Muscle layer of duodenum (tissue), 2 donors: ENCODE measurements around the gene BCOR.

Experiments used
- H3K27ac ChIP-seq: one replicate; pipeline ENCODE4 v1.7.0; 2013; ENCODE audit warnings: mild to moderate bottlenecking, low read length
- H3K27me3 ChIP-seq: one replicate; pipeline ENCODE4 v1.7.0; 2013; ENCODE audit warnings: low read depth, mild to moderate bottlenecking, control low read depth, low read length
- H3K36me3 ChIP-seq, 2 donors: one replicate each; pipeline ENCODE4 v1.7.0; 2013; ENCODE audit warnings: low read length in 2 of 2, control low read depth in 1 of 2, mild to moderate bottlenecking in 1 of 2; ENCODE audit not compliant: insufficient read depth in 2 of 2, control insufficient read depth in 1 of 2
- H3K4me1 ChIP-seq, 2 donors: one replicate each; pipeline ENCODE4 v1.7.0; 2013; ENCODE audit warnings: low read length in 2 of 2, mild to moderate bottlenecking in 2 of 2, control low read depth in 1 of 2, moderate library complexity in 1 of 2; ENCODE audit not compliant: insufficient read depth in 2 of 2, control insufficient read depth in 1 of 2
- H3K4me3 ChIP-seq, 2 donors: one replicate each; pipeline ENCODE4 v1.7.0; 2013; ENCODE audit warnings: low read length in 2 of 2, low read depth in 1 of 2, mild to moderate bottlenecking in 1 of 2
- H3K9me3 ChIP-seq, 2 donors: one replicate each; pipeline ENCODE4 v1.7.0; 2013; ENCODE audit warnings: low read length in 2 of 2, control low read depth in 1 of 2, mild to moderate bottlenecking in 1 of 2; ENCODE audit not compliant: control insufficient read depth in 1 of 2
- donor health status: healthy.

The BCOR gene

DNA sequence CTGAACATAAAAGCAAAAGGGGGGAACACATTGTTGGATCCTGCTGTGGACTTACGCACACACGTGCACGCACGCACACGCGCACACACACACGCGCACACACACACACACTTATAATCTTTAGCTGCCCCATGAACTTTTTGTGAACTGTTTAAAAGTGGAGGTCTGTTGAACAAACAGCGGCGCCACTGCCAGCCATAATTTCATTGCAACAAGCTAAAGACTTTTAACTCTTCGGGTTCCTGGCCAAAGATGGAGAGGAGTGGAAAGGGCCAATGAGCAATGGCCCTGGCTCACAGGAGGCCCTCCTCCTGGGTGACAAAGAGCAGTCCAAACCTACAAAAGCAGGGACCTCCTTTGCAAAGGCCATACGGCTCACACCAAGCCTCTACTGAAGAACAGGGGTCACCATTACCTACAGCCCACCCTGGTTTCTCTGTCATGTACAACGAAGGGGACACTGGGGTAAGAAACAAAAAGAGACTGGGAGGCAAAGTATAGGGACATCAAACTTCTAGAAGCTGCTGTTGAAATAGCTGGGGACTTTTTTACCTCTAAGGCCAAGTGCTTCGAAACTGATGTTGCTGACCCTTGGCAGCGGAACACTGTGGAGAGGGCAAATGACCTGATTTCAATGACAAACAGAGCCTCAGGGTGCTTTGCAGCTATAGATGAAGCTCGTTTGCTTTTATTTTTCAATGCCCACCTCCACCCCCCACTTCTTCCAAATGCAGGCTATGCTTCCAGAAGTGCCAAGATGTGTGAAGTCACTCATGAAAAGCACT, 16.7 kb downstream of the BCOR start:
- peaks cover 5 to 55% of the 10 kb centered on the region in 2 donors for H3K4me1 ChIP-seq

DNA sequence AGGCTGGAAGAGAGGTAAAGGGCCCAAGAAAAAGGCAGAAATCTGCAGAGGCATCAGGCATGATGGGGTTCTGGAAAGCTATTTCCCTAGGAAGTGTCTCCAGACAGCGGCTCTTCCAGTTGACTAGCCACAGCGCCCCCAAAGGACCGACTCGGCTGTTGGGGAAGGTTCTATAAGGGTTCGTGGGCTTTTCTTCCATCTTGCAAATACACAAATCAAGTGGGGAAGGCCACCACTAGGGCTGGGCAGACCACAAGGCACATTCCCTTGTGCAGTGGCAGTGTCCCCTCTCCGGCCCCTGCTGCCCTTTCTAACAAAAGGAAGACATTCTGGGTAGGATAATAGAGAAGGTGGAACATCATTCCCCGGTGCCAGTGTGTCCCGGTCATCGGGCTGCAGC, 18.2 kb downstream of the BCOR start:
- H3K9me3 ChIP-seq, result no peaks in the 10 kb centered on the region
- H3K36me3 ChIP-seq, result peaks cover 0 to 2% of the 10 kb centered on the region in 2 donors
- peaks cover 2 to 39% of the 10 kb centered on the region in 2 donors for H3K4me1 ChIP-seq
- no peaks in the 10 kb centered on the region for H3K27me3 ChIP-seq
- H3K4me3 ChIP-seq, result no peak overlapping the region
- no peak overlapping the region for H3K27ac ChIP-seq

More for the DNA sequence above, 16.7 kb downstream of the BCOR start:
- H3K9me3 ChIP-seq, result no peaks in the 10 kb centered on the region
- H3K36me3 ChIP-seq, result no peaks in the 10 kb centered on the region
- H3K27ac ChIP-seq, result no peak overlapping the region
- H3K27me3 ChIP-seq, result no peaks in the 10 kb centered on the region
- H3K4me3 ChIP-seq, result no peak overlapping the region

DNA sequence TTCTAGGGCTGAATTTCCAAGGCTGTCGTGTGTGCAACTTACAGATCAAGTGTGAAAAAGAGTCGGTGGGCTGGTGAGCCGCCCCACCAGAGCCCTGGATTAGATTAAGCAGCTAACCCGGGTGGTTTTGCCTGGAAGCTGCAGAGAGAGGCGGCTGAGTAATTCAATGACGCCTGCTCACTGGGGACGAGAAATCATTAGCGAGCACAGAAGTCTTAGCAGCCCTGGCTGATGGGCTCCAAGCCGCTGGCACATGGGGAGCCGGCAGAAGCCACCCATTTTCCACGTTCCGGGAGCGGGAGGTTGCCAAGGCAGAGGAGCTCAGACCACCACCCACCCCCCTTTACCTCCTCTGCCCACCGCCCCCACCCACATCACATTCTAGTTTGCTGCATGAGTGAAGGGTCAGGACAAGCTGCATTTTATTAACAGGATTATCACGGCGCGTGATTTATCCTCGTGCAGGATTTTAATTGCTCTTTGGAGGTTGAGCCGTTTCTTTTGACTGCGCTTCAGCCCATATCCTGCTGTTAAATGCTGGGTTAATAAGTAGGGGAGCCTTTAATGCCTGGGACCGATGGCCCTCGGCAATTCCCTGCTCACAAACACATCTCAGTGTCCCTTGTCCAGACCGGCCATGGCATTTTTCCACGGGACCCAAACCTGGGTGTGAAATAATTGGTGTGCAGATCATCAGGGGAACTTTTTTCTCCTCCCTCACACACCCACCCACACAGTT, 19.1 kb downstream of the BCOR start:
- H3K36me3 ChIP-seq, result peaks cover 5 to 11% of the 10 kb centered on the region in 2 donors
- H3K9me3 ChIP-seq, result no peaks in the 10 kb centered on the region
- no peak overlapping the region for H3K27ac ChIP-seq
- no peak overlapping the region for H3K4me3 ChIP-seq
- no peaks in the 10 kb centered on the region for H3K27me3 ChIP-seq
- peaks cover 0 to 33% of the 10 kb centered on the region in 2 donors for H3K4me1 ChIP-seq

DNA sequence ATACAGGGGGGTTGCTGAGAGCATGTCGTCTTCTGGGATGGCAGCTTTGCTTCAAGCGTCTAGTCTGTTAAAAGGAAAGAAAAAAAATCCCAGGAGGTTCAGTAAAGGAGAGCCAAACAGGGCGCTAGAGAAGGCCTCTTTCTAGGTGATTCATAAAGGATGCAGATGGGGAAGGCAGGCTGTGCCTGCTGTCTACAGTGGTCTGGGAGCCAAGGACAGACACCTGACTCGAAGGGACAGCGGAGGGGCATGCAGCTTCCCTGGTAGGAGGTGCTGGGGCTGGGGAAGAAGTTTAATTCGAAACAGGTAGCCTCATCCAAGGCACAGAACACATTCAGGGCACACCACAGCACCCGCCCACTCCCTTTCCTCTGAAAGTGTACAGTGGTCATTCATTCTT, 19.9 kb downstream of the BCOR start:
- Histone ChIP-seq H3K27me3 (no peaks in the 10 kb centered on the region), H3K27ac (no peak overlapping the region), H3K9me3 (no peaks in the 10 kb centered on the region), H3K4me1 (peaks cover 0 to 32% of the 10 kb centered on the region in 2 donors), H3K4me3 (no peak overlapping the region), H3K36me3 (peaks cover 11 to 16% of the 10 kb centered on the region in 2 donors)

DNA sequence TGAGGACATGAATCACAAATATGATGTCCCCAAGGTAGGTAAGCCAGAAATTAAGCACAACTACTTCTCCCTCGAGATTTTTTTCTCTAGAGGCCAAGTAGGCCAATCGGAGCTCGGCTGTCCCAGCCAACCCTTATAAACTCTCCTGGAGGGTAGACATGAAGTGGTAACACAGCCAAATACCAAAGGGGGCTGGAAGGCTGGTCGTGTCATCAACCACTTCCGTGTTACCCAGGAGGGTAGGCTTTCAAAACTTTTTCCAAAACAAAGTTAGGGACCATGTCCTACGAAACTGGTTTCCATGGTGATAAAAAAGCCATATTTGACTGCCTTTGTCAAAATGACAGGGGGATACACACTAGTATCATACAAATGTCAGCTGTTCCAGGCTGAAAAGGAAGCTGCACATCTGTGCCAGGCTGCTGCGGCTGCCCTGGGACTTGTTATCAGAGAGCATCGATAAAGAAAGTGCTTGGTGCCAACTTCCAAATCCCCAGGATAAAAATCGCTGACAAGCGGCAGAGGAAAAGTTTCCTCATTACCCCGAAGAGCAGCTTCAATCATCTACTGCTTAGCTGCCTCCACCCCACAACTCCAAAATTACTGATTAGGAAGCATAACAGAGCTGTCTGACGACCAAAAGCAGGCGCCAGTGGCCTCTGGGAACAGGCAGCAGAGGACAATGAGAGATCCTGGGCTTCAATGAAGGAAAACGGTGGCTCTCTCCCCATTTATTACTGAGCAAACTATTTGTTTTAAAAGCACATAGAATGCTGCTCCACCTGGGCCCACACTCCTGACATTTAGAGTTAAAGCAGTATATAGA, 20.8 kb downstream of the BCOR start:
- H3K27ac ChIP-seq, result no peak overlapping the region
- peaks cover 19 to 22% of the 10 kb centered on the region in 2 donors for H3K36me3 ChIP-seq
- H3K27me3 ChIP-seq, result no peaks in the 10 kb centered on the region

DNA sequence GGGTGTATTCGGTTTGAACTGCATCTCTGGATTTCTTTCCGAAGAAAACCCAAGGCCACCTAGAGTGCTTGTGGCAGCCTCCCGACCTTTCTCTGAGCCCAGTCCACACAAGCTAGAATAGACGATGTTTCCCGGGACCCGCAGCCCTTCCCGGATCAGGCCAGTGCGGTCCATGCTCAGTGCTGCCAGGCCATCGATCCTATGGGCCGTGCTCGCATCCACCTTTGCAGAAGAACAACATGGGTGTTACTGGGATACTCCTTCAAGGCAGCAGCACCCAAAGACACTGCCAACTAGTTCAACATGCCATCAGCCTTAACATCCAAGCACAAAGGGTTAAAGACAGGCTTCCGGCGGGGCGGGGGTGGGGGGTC, 22.8 kb downstream of the BCOR start:
- Histone ChIP-seq H3K36me3 (peaks cover 30 to 37% of the 10 kb centered on the region in 2 donors), H3K9me3 (no peaks in the 10 kb centered on the region), H3K27ac (no peak overlapping the region), H3K4me3 (no peak overlapping the region), H3K27me3 (no peaks in the 10 kb centered on the region), H3K4me1 (peaks cover 0 to 7% of the 10 kb centered on the region in 2 donors)

More for the DNA sequence above, 20.8 kb downstream of the BCOR start:
- Histone ChIP-seq H3K4me3 (no peak overlapping the region), H3K4me1 (peaks cover 0 to 23% of the 10 kb centered on the region in 2 donors), H3K9me3 (no peaks in the 10 kb centered on the region)

DNA sequence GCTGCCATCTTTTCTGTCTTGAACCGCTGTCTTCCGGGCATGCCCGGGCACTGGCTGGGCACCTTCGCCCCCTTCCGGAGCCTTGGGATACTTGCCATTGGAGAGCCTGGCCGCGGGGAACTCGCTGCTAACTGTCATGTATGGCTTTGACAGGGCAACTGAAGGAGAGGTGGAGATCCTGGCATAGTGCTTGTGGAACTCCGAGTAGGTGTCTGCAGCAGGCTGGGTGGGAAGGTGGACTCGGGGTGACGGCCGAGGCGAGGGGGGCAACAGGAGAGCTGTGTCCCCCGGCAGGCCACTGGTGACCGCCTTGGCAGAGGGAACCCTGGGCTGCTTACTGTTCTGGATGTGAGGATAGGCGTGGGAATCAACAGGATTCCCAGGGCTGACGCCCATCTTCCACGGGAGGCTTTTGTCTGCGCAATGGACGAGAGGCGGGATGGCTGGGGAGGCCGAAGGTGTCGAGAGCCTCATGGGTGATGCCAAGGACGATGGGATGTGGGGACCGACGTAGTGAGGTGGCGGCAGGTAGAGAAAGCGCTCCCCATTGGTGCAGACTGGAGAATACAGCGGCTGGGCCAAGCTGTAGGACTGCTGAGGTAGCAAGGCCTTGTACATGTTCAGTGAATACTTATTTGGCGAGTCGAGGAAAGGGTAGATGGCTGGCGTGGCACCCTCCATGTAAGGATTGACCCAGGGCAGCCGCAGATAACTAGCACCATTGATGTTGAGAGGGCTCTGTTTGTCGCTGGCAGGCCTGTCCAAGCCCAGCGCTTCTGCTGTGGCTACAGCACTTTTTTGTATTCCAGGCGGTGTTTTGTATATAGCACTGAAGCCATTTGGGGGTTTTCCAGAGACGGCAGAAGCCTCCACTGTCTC, 23.4 kb downstream of the BCOR start:
- Histone ChIP-seq H3K36me3 (peaks cover 35 to 42% of the 10 kb centered on the region in 2 donors), H3K4me1 (peaks cover 0 to 3% of the 10 kb centered on the region in 2 donors), H3K27me3 (no peaks in the 10 kb centered on the region), H3K9me3 (no peaks in the 10 kb centered on the region), H3K4me3 (no peak overlapping the region), H3K27ac (no peak overlapping the region)

DNA sequence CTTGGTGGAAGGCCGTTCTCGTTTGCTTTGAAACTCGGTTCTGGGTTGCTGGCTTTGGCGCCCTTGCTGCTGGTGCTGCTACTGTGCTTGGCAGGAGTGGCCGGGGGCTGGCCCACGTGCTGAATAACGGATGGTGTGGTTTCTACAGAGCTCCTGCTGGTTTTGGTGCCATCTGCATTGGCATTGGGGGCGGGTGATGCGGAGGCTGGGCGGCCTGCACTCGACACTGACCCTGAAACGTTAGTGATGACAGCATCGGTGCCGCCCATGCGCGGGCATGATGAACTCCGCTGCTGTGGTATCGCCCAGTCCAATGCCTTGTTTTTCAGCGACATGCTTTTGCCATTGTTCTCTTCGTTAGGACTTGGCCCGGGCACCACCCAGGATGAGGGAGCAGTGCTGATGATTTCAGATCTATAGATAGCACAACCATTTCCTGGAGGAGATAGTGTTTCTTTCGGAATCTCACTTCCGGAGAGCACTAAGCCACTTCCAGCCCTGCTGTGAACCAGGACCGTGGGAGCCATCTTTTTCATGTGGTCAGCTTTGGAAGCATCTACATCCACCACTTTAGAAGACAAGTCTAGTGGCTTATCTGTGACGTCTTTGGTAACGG, 24.2 kb downstream of the BCOR start:
- Histone ChIP-seq H3K4me3 (no peak overlapping the region), H3K36me3 (peaks cover 35 to 45% of the 10 kb centered on the region in 2 donors), H3K9me3 (no peaks in the 10 kb centered on the region), H3K4me1 (peaks cover 0 to 3% of the 10 kb centered on the region in 2 donors), H3K27me3 (no peaks in the 10 kb centered on the region), H3K27ac (no peak overlapping the region)

DNA sequence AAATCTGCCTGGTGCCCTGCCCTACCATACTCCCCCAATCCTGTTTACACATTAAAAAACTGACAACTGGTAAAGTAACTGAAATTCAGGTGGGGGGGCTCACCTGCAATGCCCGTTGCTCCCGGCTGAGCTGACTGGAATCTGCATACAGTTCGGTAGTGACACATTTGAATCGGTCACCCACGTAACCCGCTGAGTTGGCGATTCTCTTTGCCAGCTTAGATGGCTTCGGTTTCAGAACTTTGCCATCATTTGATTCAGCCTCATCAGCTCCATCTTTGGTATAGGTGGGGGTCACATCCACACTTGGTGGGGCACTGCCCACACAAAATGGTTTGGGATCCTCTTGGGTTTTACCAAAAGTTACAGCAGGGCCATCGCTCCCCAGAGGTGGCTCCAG, 25.5 kb downstream of the BCOR start:
- H3K36me3 ChIP-seq, result peaks cover 35 to 45% of the 10 kb centered on the region in 2 donors
- no peaks in the 10 kb centered on the region for H3K27me3 ChIP-seq

DNA sequence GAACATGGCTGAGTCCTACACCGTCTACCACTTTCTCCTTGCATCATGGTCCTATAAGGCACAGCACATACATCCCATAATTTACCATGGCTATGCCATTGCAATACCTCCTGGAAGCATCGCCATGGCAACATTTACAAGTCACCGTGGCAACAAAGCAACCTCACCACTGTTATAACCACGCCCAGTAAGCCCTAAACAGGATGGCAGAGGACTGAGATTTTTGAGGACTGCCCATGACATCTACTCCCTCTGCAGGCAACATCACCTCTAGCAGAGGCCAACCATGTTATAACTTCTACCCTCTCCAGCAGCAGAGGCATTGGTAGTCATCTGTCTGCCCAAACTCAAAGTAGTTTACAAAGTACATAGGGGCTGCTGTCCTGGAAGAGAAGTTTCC, 29.7 kb downstream of the BCOR start:
- Histone ChIP-seq H3K27me3 (no peaks in the 10 kb centered on the region), H3K4me1 (peaks cover 0 to 7% of the 10 kb centered on the region in 2 donors), H3K4me3 (no peak overlapping the region), H3K27ac (no peak overlapping the region), H3K36me3 (peaks cover 30 to 40% of the 10 kb centered on the region in 2 donors), H3K9me3 (no peaks in the 10 kb centered on the region)

More for the DNA sequence above, 25.5 kb downstream of the BCOR start:
- Histone ChIP-seq H3K27ac (no peak overlapping the region), H3K9me3 (no peaks in the 10 kb centered on the region), H3K4me1 (peaks cover 0 to 3% of the 10 kb centered on the region in 2 donors), H3K4me3 (no peak overlapping the region)
